ENCODE data around the gene MTMR11.

Gene MTMR11

GRCh38 chr1:149934356-149934755 is 2.3 kb downstream of the MTMR11 start:
- DNase-seq (ENCODE audit: low read depth in 2 of 2) = no peak

GRCh38 chr1:149933208-149933607 is 3.5 kb downstream of the MTMR11 start:
- DNase-seq (ENCODE audit: low read depth in 2 of 2) = no peak

GRCh38 chr1:149932474-149932873 is 4.2 kb downstream of the MTMR11 start:
- DNase-seq (ENCODE audit: low read depth in 2 of 2) = no peak

GRCh38 chr1:149931212-149931790 is 5.4 kb downstream of the MTMR11 start:
- DNase-seq (ENCODE audit: low read depth in 2 of 2) = no peak

- DNase-seq (ENCODE audit: low read depth in 2 of 2) = no peak
Measured at GRCh38 chr1:149929856-149930255, 6.8 kb downstream of the MTMR11 start.

GRCh38 chr1:149928401-149928724 is 8.3 kb downstream of the MTMR11 start:
- DNase-seq (ENCODE audit: low read depth in 2 of 2) = no peak

GRCh38 chr1:149927563-149928400 is 8.9 kb downstream of the MTMR11 start, which contains the start of gene SF3B4:
Gene SF3B4, minus strand, starts transcription at chr1:149927803. Its CDS starts 44 bp downstream, at chr1:149927759.
- DNase-seq (ENCODE audit: low read depth in 2 of 2) = peak; percentile 89 to 93

- no peak for DNase-seq (ENCODE audit: low read depth in 2 of 2)
Measured at GRCh38 chr1:149927056-149927562, 9.6 kb downstream of the MTMR11 start.

- no peak for DNase-seq (ENCODE audit: low read depth in 2 of 2)
Measured at GRCh38 chr1:149926296-149926695, 10.4 kb downstream of the MTMR11 start.

- no peak for DNase-seq (ENCODE audit: low read depth in 2 of 2)
Measured at GRCh38 chr1:149925751-149926150, 10.9 kb downstream of the MTMR11 start.

GRCh38 chr1:149925345-149925744 is 11.3 kb downstream of the MTMR11 start:
- no peak for DNase-seq (ENCODE audit: low read depth in 2 of 2)

GRCh38 chr1:149923626-149924025 is 13.1 kb downstream of the MTMR11 start:
- DNase-seq (ENCODE audit: low read depth in 2 of 2) = no peak

GRCh38 chr1:149917571-149918144 is 19.0 kb downstream of the MTMR11 start, which contains the start of gene SV2A:
Gene SV2A, minus strand, starts transcription at chr1:149917844. Its CDS starts 4,004 bp downstream, at chr1:149913840.
- DNase-seq (ENCODE audit: low read depth in 2 of 2) = peak in 1 of 2 donors; percentile 21

GRCh38 chr1:149916898-149917252 is 19.8 kb downstream of the MTMR11 start:
- DNase-seq (ENCODE audit: low read depth in 2 of 2) = no peak

- DNase-seq (ENCODE audit: low read depth in 2 of 2) = no peak
Measured at GRCh38 chr1:149916193-149916897, 20.3 kb downstream of the MTMR11 start.

GRCh38 chr1:149915429-149916192 is 21.1 kb downstream of the MTMR11 start:
- DNase-seq (ENCODE audit: low read depth in 2 of 2) = no peak

- no peak for DNase-seq (ENCODE audit: low read depth in 2 of 2)
Measured at GRCh38 chr1:149914545-149914944, 22.1 kb downstream of the MTMR11 start.

GRCh38 chr1:149906570-149907075 is 30.1 kb downstream of the MTMR11 start:
- no peak for DNase-seq (ENCODE audit: low read depth in 2 of 2)

GRCh38 chr1:149903836-149904491 is 32.7 kb downstream of the MTMR11 start:
- no peak for DNase-seq (ENCODE audit: low read depth in 2 of 2)

- DNase-seq (ENCODE audit: low read depth in 2 of 2) = peak; percentile 71 to 76
Measured at GRCh38 chr1:149899460-149900284, 37.0 kb downstream of the MTMR11 start, which contains the start of gene BOLA1. Gene BOLA1, plus strand, starts transcription at chr1:149899568. Its CDS starts 492 bp downstream, at chr1:149900060.

Measured in stimulated activated CD8-positive, alpha-beta memory T cell treated with anti-CD3 and anti-CD28 coated beads, Interleukin-7, amount 100 ng/mL, for 4 hours (primary cell).